Suprapubic skin (tissue), 4 donors: Measurements from ENCODE around the gene RAPGEF4.

Experiments used
- POLR2A ChIP-seq, 2 donors: fragments of 450-650 bp; IDR thresholded peaks; one replicate each; pipeline ENCODE4 v1.6.1; 2017; ENCODE audit warnings: antibody characterized with exemption in 2 of 2, mild to moderate bottlenecking in 2 of 2, moderate library complexity in 2 of 2
- POLR2AphosphoS5 ChIP-seq, 3 donors: sonication (generic); formaldehyde crosslinking; IDR thresholded peaks; one replicate each; pipeline ENCODE4 v1.6.1; 2017; ENCODE audit warnings: antibody characterized with exemption in 3 of 3

GRCh38 chr2:172740856-172741255 lies 5.2 kb downstream of the RAPGEF4 start:
- TF ChIP-seq POLR2A (IDR thresholded peaks at IDR 0.05) (no peak), POLR2AphosphoS5 (IDR thresholded peaks at IDR 0.05) (no peak)
